ENCODE measurements around the gene CARD11. TPM values are rescaled to one million over a fixed set of nuclear protein-coding genes. Genes with fewer than 3 reads are reported as not detected.
A peak's percentile ranks its signal among the peaks of the same experiment; 100 is the strongest.

The CARD11 gene
- total and polyA plus RNA-seq, 4 donors: 0.77 to 1.2 (median 1.1) TPM

DNA sequence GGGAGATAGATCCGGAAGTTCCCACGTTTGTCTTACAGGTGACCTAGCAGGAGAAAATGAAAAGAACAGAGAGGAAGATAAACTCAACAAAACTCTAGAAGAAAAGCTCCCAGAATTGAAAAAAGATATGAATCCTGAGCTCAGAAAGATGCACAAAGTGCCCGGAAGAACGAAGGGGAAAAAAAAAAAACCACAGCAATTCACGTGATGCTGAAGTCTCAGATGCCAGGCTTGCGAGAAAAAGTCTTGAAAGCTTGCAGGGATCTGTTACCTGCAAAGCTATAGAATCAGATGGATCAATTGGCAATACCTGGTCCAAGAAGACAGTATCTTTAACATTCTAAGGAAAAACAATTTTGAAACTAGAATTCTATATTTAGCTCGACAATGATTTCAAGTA is 33.5 kb downstream of the CARD11 start:
- WGBS (ENCODE audit: insufficient coverage): 89% methylated on average over 4 of the region's 7 CpGs
- no peak for DNase-seq (ENCODE audit: low read depth in 4 of 6, low spot score in 6 of 6)
- no peak overlapping the region for H3K27ac ChIP-seq (ENCODE audit: low read depth, low read length)

GRCh38 chr7:3009086-3009485 is 34.6 kb downstream of the CARD11 start:
- Histone ChIP-seq H3K9me3 (ENCODE audit: control insufficient read depth, insufficient read depth, low read length) (no peaks in the 10 kb centered on the region), H3K27me3 (ENCODE audit: control insufficient read depth, insufficient read depth, low read length) (no peaks in the 10 kb centered on the region), H3K27ac (ENCODE audit: low read depth, low read length) (no peak overlapping the region), H3K4me3 (ENCODE audit: low read depth, low read length) (no peak overlapping the region), H3K4me1 (ENCODE audit: control insufficient read depth, insufficient read depth, low read length) (peaks cover under 1% of the 10 kb centered on the region), H3K36me3 (ENCODE audit: control insufficient read depth, insufficient read depth, low read length) (no peaks in the 10 kb centered on the region)
- WGBS (ENCODE audit: insufficient coverage): 88% methylated on average over 9 of the region's 12 CpGs
- no peak for DNase-seq (ENCODE audit: low read depth in 4 of 6, low spot score in 6 of 6)

More for the DNA sequence above, 33.5 kb downstream of the CARD11 start:
- Histone ChIP-seq H3K4me3 (ENCODE audit: low read depth, low read length) (no peak overlapping the region), H3K27me3 (ENCODE audit: control insufficient read depth, insufficient read depth, low read length) (no peaks in the 10 kb centered on the region), H3K36me3 (ENCODE audit: control insufficient read depth, insufficient read depth, low read length) (no peaks in the 10 kb centered on the region), H3K4me1 (ENCODE audit: control insufficient read depth, insufficient read depth, low read length) (no peaks in the 10 kb centered on the region), H3K9me3 (ENCODE audit: control insufficient read depth, insufficient read depth, low read length) (no peaks in the 10 kb centered on the region)

- H3K36me3 ChIP-seq (ENCODE audit: control insufficient read depth, insufficient read depth, low read length): no peaks in the 10 kb centered on the region
- no peak for DNase-seq (ENCODE audit: low read depth in 4 of 6, low spot score in 6 of 6)
- no peak overlapping the region for H3K4me3 ChIP-seq (ENCODE audit: low read depth, low read length)
- no peaks in the 10 kb centered on the region for H3K27me3 ChIP-seq (ENCODE audit: control insufficient read depth, insufficient read depth, low read length)
- no peak overlapping the region for H3K27ac ChIP-seq (ENCODE audit: low read depth, low read length)
- H3K9me3 ChIP-seq (ENCODE audit: control insufficient read depth, insufficient read depth, low read length): no peaks in the 10 kb centered on the region
- WGBS (ENCODE audit: insufficient coverage): 95% methylated on average over 2 of the region's 2 CpGs
- H3K4me1 ChIP-seq (ENCODE audit: control insufficient read depth, insufficient read depth, low read length): peaks cover 3% of the 10 kb centered on the region
These were observed 35.3 kb downstream of the CARD11 start for GRCh38 chr7:3008386-3008785.

DNA sequence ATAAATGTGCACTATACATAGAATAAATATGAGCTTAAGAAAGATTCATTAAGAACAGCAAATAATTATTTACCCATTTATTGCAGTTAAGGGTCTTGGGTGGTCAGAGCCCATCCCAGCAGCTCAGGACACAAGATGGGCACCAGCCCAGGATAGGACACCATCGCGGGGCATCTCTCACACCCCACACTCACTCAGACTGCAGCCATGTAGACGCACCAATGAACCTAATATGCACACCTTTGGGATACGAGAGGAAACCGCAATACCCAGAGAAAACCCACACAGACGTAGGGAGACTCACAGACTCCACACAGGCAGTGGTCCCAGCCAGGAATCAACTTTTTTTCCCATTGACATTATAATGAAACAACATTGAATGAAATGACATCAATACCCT is 36.0 kb downstream of the CARD11 start:
- Histone ChIP-seq H3K4me1 (ENCODE audit: control insufficient read depth, insufficient read depth, low read length) (peaks cover 3% of the 10 kb centered on the region), H3K4me3 (ENCODE audit: low read depth, low read length) (no peak overlapping the region), H3K9me3 (ENCODE audit: control insufficient read depth, insufficient read depth, low read length) (no peaks in the 10 kb centered on the region), H3K27ac (ENCODE audit: low read depth, low read length) (no peak overlapping the region), H3K27me3 (ENCODE audit: control insufficient read depth, insufficient read depth, low read length) (no peaks in the 10 kb centered on the region), H3K36me3 (ENCODE audit: control insufficient read depth, insufficient read depth, low read length) (no peaks in the 10 kb centered on the region)
- WGBS (ENCODE audit: insufficient coverage): 91% methylated on average over 6 of the region's 6 CpGs
- no peak for DNase-seq (ENCODE audit: low read depth in 4 of 6, low spot score in 6 of 6)

DNA sequence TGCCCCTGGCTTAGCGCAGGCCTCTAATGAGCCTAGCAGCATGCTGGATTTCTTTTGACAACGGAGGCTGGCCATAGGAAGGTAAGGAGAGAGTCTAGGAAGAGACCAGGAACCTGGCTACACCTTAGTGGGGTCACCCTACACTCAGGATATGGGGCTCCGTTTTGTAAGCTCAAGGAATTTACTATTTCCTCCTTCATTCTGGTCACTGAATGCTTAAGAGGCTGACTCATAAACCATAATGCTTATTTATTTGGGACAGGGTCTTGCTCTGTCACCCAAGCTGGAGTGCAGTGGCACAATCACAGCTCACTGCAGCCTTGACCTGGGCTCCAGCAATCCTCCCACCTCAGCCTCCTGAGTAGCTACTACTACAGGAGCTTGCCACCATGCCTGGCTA is 38.4 kb downstream of the CARD11 start:
- DNase-seq (ENCODE audit: low read depth in 4 of 6, low spot score in 6 of 6): no peak
- no peak overlapping the region for H3K27ac ChIP-seq (ENCODE audit: low read depth, low read length)
- H3K9me3 ChIP-seq (ENCODE audit: control insufficient read depth, insufficient read depth, low read length): no peaks in the 10 kb centered on the region
- H3K27me3 ChIP-seq (ENCODE audit: control insufficient read depth, insufficient read depth, low read length): no peaks in the 10 kb centered on the region
- H3K4me1 ChIP-seq (ENCODE audit: control insufficient read depth, insufficient read depth, low read length): peaks cover 3% of the 10 kb centered on the region
- no peaks in the 10 kb centered on the region for H3K36me3 ChIP-seq (ENCODE audit: control insufficient read depth, insufficient read depth, low read length)
- 83% methylated on average over 2 of the region's 3 CpGs for WGBS (ENCODE audit: insufficient coverage)
- no peak overlapping the region for H3K4me3 ChIP-seq (ENCODE audit: low read depth, low read length)

DNA sequence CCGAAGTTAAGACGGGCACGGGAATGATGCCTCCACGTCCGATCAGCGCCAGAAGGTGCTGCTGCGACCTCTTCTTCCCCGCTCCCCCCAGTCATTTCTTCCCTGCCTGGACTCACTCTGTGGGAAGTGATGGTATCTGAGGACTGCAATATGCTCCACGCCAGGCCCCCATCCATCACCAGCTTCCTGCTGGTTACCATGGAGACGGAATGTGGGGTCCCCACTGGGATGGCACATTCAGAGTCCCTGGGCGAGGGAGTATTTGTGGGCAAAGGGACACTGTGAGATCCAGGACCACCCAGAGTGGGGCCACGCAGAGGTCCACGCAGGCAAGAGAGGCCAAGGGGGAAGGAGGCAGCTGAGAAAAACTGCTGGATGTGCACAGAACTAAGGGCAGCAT is 39.7 kb downstream of the CARD11 start:
- Histone ChIP-seq H3K9me3 (ENCODE audit: control insufficient read depth, insufficient read depth, low read length) (no peaks in the 10 kb centered on the region), H3K27ac (ENCODE audit: low read depth, low read length) (no peak overlapping the region), H3K4me1 (ENCODE audit: control insufficient read depth, insufficient read depth, low read length) (peaks cover 3% of the 10 kb centered on the region), H3K27me3 (ENCODE audit: control insufficient read depth, insufficient read depth, low read length) (no peaks in the 10 kb centered on the region), H3K36me3 (ENCODE audit: control insufficient read depth, insufficient read depth, low read length) (no peaks in the 10 kb centered on the region), H3K4me3 (ENCODE audit: low read depth, low read length) (no peak overlapping the region)
- WGBS (ENCODE audit: insufficient coverage): 43% methylated on average over 4 of the region's 13 CpGs
- peak in 1 of 6 donors; percentile 32 for DNase-seq (ENCODE audit: low read depth in 4 of 6, low spot score in 6 of 6)

DNA sequence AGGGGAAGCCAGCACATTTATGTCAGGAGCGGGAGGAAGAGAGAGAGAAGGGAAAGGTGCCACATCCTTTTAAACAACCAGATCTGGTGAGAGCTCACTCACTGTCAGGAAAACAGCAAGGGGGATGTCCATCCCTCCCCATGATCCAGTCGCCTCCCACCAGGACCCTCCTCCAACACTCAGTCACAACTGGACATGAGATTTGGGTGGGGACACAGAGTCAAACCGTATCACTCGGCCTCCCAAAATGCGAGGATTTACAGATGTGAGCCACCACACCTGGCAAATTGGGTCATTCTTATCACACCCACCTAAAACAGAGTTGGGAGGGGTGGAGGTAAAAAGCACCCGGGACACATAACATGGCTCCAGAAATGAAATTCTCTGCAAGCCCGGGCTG is 41.0 kb downstream of the CARD11 start:
- no peaks in the 10 kb centered on the region for H3K27me3 ChIP-seq (ENCODE audit: control insufficient read depth, insufficient read depth, low read length)
- no peaks in the 10 kb centered on the region for H3K36me3 ChIP-seq (ENCODE audit: control insufficient read depth, insufficient read depth, low read length)
- H3K27ac ChIP-seq (ENCODE audit: low read depth, low read length): no peak overlapping the region
- no peak for DNase-seq (ENCODE audit: low read depth in 4 of 6, low spot score in 6 of 6)
- WGBS (ENCODE audit: insufficient coverage): 100% methylated on average over 3 of the region's 7 CpGs
- peaks cover 3% of the 10 kb centered on the region for H3K4me1 ChIP-seq (ENCODE audit: control insufficient read depth, insufficient read depth, low read length)
- no peak overlapping the region for H3K4me3 ChIP-seq (ENCODE audit: low read depth, low read length)
- no peaks in the 10 kb centered on the region for H3K9me3 ChIP-seq (ENCODE audit: control insufficient read depth, insufficient read depth, low read length)

GRCh38 chr7:3000566-3000965 is 43.1 kb downstream of the CARD11 start:
- no peaks in the 10 kb centered on the region for H3K27me3 ChIP-seq (ENCODE audit: control insufficient read depth, insufficient read depth, low read length)
- no peak overlapping the region for H3K27ac ChIP-seq (ENCODE audit: low read depth, low read length)
- peaks cover 3% of the 10 kb centered on the region for H3K4me1 ChIP-seq (ENCODE audit: control insufficient read depth, insufficient read depth, low read length)
- WGBS (ENCODE audit: insufficient coverage): 91% methylated on average over 6 of the region's 8 CpGs
- no peaks in the 10 kb centered on the region for H3K36me3 ChIP-seq (ENCODE audit: control insufficient read depth, insufficient read depth, low read length)
- no peak overlapping the region for H3K4me3 ChIP-seq (ENCODE audit: low read depth, low read length)
- DNase-seq (ENCODE audit: low read depth in 4 of 6, low spot score in 6 of 6): no peak
- no peaks in the 10 kb centered on the region for H3K9me3 ChIP-seq (ENCODE audit: control insufficient read depth, insufficient read depth, low read length)

DNA sequence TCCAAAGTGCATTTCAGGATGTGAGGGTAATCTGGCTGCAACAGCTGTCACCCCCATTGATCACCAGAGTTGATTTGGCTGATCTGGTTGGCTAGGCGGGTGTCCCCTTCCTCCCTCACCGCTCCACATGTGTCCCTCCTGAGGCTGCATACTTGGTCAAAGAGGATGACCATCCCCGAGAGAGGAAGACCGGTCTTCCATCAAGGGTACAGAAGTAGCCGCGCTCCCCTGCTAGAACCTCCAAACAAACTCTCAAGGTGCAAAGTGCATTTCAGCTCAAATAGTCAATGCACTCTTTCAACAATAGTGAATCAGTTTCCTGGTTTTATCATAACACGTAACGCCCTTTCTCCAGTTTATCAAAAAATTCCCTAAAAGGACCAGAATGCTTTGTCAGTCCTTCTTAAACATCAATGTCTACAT is 44.6 kb downstream of the CARD11 start:
- DNase-seq (ENCODE audit: low read depth in 4 of 6, low spot score in 6 of 6): no peak
- Histone ChIP-seq H3K27ac (ENCODE audit: low read depth, low read length) (no peak overlapping the region), H3K27me3 (ENCODE audit: control insufficient read depth, insufficient read depth, low read length) (no peaks in the 10 kb centered on the region), H3K4me3 (ENCODE audit: low read depth, low read length) (no peak overlapping the region), H3K9me3 (ENCODE audit: control insufficient read depth, insufficient read depth, low read length) (no peaks in the 10 kb centered on the region), H3K4me1 (ENCODE audit: control insufficient read depth, insufficient read depth, low read length) (peaks cover 3% of the 10 kb centered on the region), H3K36me3 (ENCODE audit: control insufficient read depth, insufficient read depth, low read length) (no peaks in the 10 kb centered on the region)
- WGBS (ENCODE audit: insufficient coverage): 96% methylated on average over 8 of the region's 8 CpGs

- Histone ChIP-seq H3K36me3 (ENCODE audit: control insufficient read depth, insufficient read depth, low read length) (no peaks in the 10 kb centered on the region), H3K9me3 (ENCODE audit: control insufficient read depth, insufficient read depth, low read length) (no peaks in the 10 kb centered on the region), H3K4me1 (ENCODE audit: control insufficient read depth, insufficient read depth, low read length) (no peaks in the 10 kb centered on the region), H3K4me3 (ENCODE audit: low read depth, low read length) (no peak overlapping the region), H3K27me3 (ENCODE audit: control insufficient read depth, insufficient read depth, low read length) (no peaks in the 10 kb centered on the region), H3K27ac (ENCODE audit: low read depth, low read length) (no peak overlapping the region)
- DNase-seq (ENCODE audit: low read depth in 4 of 6, low spot score in 6 of 6): no peak
- 94% methylated on average over 7 of the region's 10 CpGs for WGBS (ENCODE audit: insufficient coverage)
These were observed 46.7 kb downstream of the CARD11 start for GRCh38 chr7:2997014-2997413.
